GM20000 (cell line): ENCODE measurements around the gene MAPK4.

Experiments
- DNase-seq: peaks from one replicate; pipeline ENCODE4 v3.0.0; 2012; ENCODE audit warnings: low spot score
- TF ChIP-seq, protein P1 (sequence below): IDR thresholded peaks from 2 replicates; pipeline ENCODE4 v1.5.1; 2012; ENCODE audit warnings: mild to moderate bottlenecking, control low read depth; ENCODE audit errors: extremely low read depth, missing control alignments

MAPK4 gene

DNA sequence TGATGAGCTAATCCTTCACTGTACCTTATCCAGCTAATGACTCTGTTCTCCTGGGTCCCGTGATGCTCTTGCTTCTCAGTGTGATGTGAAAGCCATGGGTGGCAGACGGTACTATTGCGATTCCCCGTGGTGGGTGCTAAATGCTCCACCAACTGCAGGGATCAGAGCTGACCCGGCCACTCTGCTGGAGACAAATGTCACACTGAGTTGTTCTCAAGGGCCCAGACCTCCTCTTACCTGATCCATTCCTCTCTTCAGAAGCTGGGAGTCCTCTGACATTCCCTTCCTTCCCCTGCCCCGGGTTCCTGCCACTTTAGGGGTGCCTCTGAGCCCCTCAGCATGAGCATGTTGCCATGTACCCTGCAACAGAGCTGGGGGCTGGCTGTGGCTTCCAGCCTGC lies 105.1 kb downstream of the MAPK4 start:
- DNase-seq, result no peak
- TF ChIP-seq, protein P1, sequence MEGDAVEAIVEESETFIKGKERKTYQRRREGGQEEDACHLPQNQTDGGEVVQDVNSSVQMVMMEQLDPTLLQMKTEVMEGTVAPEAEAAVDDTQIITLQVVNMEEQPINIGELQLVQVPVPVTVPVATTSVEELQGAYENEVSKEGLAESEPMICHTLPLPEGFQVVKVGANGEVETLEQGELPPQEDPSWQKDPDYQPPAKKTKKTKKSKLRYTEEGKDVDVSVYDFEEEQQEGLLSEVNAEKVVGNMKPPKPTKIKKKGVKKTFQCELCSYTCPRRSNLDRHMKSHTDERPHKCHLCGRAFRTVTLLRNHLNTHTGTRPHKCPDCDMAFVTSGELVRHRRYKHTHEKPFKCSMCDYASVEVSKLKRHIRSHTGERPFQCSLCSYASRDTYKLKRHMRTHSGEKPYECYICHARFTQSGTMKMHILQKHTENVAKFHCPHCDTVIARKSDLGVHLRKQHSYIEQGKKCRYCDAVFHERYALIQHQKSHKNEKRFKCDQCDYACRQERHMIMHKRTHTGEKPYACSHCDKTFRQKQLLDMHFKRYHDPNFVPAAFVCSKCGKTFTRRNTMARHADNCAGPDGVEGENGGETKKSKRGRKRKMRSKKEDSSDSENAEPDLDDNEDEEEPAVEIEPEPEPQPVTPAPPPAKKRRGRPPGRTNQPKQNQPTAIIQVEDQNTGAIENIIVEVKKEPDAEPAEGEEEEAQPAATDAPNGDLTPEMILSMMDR, result no peak

DNA sequence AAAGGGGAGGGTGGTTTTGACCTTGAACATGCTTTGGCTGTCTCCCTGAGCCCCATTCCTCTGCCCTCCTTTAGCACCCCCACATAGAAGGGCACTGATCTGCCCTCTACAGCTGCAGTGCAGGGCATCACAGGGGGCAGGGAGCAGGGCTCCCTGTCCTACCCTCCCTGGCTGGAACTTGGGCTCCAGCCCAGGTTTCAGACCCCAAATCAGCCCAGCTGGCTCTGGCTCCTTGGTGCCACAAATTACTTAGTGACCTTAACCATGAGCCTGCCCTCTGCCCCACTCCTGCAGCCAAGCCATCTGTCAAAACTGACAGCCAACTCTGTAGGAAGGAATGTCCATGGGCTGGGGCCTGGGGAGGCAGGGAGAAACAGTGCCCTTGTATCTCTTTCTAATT lies 105.6 kb downstream of the MAPK4 start:
- TF ChIP-seq, protein P1, result no peak
- DNase-seq, result no peak

DNA sequence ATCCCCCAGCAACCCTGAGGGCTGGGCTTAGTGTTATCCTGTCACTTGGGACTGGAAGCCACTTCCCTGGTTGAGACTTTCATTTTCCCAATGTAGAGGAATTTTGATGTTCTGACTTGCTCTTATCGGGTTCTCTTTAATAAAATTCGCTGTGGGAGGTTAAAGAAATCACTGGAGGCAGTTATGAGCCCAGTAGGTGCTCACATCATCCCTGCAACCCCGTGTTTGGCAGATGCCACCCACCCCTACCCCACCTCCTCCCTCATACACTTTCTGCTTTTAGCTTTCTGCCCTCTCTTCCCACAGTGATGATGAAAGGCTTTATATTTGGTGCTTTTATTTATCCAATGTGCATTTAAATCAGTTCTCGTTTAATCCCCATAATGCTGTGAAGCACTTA lies 106.6 kb downstream of the MAPK4 start:
- DNase-seq, result no peak
- TF ChIP-seq, protein P1, result no peak

DNA sequence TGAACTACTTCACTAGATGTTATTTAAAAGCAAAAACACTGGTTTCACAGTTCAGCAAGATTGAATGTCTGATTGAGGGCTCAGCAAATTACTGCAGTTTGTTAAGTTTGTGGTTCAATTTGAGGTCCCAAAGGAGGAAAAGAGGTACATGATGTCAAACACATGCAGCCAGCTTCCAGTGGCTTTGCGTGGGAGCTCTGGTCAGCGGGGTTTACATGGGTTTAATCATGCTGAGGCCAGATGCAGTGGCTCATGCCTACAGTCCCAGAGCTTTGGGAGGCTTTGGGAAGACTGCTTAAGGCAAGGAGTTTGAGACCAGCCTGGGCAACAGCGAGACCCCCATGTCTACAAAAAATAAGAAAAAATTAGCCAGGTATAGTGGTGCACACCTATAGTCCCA lies 111.5 kb downstream of the MAPK4 start:
- no peak for DNase-seq
- TF ChIP-seq, protein P1, result no peak

DNA sequence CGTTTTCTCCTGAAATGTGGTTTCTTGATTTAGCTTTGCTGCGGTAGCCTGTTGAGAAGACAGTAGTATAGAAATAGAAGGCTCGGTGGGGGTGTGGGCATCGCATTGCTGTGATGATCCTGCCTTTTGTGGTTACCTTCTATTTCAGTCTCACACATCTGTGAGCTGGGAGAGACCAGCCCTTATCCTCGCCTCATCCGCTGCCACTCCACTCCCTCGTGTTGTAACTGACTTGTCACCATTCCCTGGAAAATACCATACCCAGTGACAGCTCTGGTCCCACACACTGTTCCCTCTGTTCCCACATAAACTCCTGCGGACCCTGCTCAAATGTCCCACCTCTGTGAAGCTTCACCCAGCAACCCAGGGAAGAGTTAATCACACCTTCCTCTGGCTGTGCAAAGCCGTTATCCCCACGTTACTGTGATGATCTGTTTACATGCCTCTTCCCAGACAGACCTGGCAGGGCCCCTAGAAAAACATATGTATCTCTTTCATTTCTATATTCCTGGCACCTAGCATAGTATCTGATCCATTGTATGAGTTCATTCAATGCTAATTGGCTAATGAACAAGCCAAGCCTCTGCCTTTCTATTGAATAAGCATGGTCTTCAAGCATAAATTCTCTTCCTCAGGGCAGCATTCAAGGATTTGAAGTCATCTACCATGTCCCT lies 114.6 kb downstream of the MAPK4 start:
- DNase-seq, result no peak
- TF ChIP-seq, protein P1, result no peak

DNA sequence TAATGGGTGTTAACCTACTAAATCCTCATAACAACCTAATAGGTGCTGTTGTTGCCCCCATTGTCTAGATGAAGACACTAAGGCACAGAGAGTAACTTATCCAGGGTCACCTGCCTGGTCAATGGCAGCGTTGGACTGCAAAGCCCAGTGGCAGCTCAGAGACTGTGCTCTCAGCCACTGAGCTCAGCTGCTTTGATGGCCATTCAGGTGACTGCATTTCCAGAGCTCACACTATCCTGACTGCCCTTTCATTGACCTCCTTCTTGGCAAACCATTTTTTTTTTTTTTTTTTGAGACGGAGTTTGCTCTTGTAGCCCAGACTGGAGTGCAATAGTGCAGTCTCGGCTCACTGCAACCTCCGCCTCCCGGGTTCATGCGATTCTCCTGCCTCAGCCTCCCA lies 115.2 kb downstream of the MAPK4 start:
- no peak for DNase-seq
- TF ChIP-seq, protein P1, result no peak

DNA sequence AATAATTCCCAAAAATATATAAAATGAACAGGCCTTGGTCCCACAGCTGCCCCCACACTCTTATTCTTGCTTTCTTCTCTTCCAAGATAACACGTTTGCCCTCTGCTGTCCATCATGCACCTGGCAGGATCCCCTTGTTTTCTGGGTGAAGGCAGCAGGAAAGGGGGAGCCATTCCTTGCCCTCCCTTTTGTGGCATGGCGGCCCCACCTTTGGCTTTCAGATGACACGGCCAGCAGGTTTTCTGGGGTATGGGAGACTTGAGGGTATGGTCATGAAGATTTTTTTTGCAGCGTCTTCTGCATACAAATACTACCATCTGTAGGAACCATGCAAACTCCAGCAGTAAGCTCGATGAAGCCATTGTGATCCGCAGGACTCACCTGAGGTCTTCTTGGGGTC lies 118.8 kb downstream of the MAPK4 start:
- TF ChIP-seq, protein P1, result no peak
- no peak for DNase-seq
